Endothelial cell (in vitro differentiated cells): ENCODE measurements around the gene KDM8. TPM values are rescaled to one million over a fixed set of nuclear protein-coding genes. Genes with fewer than 3 reads are reported as not detected.
A peak's percentile ranks its signal among the peaks of the same experiment; 100 is the strongest.

Experiments used
- DNase-seq: peaks from one replicate; pipeline ENCODE4 v3.0.0; 2021; ENCODE audit warnings: low spot score
- H3K27ac Mint-ChIP-seq: one replicate; pipeline ENCODE4 v1.8.0; 2021; ENCODE audit warnings: mixed read lengths, inconsistent platforms; ENCODE audit not compliant: unreplicated experiment
- H3K27me3 Mint-ChIP-seq: one replicate; pipeline ENCODE4 v1.8.0; 2021; ENCODE audit warnings: mild to moderate bottlenecking, moderate library complexity, mixed read lengths, inconsistent platforms; ENCODE audit not compliant: unreplicated experiment
- H3K36me3 Mint-ChIP-seq: one replicate; pipeline ENCODE4 v1.8.0; 2021; ENCODE audit warnings: mild to moderate bottlenecking, low read depth, mixed read lengths, inconsistent platforms; ENCODE audit not compliant: unreplicated experiment
- H3K4me1 Mint-ChIP-seq: one replicate; pipeline ENCODE4 v1.8.0; 2021; ENCODE audit warnings: mild to moderate bottlenecking, mixed read lengths, inconsistent platforms; ENCODE audit not compliant: unreplicated experiment
- H3K4me3 Mint-ChIP-seq: one replicate; pipeline ENCODE4 v1.8.0; 2021; ENCODE audit warnings: mild to moderate bottlenecking, mixed read lengths, inconsistent platforms; ENCODE audit not compliant: unreplicated experiment
- H3K9me3 Mint-ChIP-seq: one replicate; pipeline ENCODE4 v1.8.0; 2021; ENCODE audit warnings: mixed read lengths, inconsistent platforms; ENCODE audit not compliant: unreplicated experiment
- total RNA-seq: library from RNA; stranded (reverse); fragmentation: NEBNext Ultra II Directional; extraction: Animal tissue kit (Norgen Biotek cat#: 25700); gene quantifications from one replicate; pipeline ENCODE4 v1.2.1, GENCODE V29; 2021; ENCODE audit not compliant: unreplicated experiment
- TF ChIP-seq, protein P1 (sequence below): fragments of 200-600 bp; sonication (generic); IDR thresholded peaks from one replicate; pipeline ENCODE4 v1.5.0; 2021; ENCODE audit warnings: antibody characterized with exemption; ENCODE audit not compliant: unreplicated experiment

Gene KDM8
- total RNA-seq, 1 donor from 2014 or later, result 5.7 TPM

- peak; percentile 43 for DNase-seq
- H3K4me3 Mint-ChIP-seq, result no peak overlapping the region
- peaks cover 13% of the 10 kb centered on the region for H3K36me3 Mint-ChIP-seq
- TF ChIP-seq, protein P1, sequence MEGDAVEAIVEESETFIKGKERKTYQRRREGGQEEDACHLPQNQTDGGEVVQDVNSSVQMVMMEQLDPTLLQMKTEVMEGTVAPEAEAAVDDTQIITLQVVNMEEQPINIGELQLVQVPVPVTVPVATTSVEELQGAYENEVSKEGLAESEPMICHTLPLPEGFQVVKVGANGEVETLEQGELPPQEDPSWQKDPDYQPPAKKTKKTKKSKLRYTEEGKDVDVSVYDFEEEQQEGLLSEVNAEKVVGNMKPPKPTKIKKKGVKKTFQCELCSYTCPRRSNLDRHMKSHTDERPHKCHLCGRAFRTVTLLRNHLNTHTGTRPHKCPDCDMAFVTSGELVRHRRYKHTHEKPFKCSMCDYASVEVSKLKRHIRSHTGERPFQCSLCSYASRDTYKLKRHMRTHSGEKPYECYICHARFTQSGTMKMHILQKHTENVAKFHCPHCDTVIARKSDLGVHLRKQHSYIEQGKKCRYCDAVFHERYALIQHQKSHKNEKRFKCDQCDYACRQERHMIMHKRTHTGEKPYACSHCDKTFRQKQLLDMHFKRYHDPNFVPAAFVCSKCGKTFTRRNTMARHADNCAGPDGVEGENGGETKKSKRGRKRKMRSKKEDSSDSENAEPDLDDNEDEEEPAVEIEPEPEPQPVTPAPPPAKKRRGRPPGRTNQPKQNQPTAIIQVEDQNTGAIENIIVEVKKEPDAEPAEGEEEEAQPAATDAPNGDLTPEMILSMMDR, result peak; percentile 23
- H3K4me1 Mint-ChIP-seq, result peaks cover 29% of the 10 kb centered on the region
- no peaks in the 10 kb centered on the region for H3K9me3 Mint-ChIP-seq
- no peak overlapping the region for H3K27ac Mint-ChIP-seq
- H3K27me3 Mint-ChIP-seq, result peaks cover 15% of the 10 kb centered on the region
These were observed 32.0 kb downstream of the KDM8 start for GRCh38 chr16:27235055-27235937.

GRCh38 chr16:27235938-27236245, 32.6 kb downstream of the KDM8 start:
- Mint-ChIP-seq H3K9me3 (no peaks in the 10 kb centered on the region), H3K4me1 (peaks cover 29% of the 10 kb centered on the region), H3K27ac (no peak overlapping the region), H3K4me3 (no peak overlapping the region), H3K36me3 (peaks cover 13% of the 10 kb centered on the region), H3K27me3 (peaks cover 15% of the 10 kb centered on the region)
- TF ChIP-seq, protein P1, result no peak
- no peak for DNase-seq

DNA sequence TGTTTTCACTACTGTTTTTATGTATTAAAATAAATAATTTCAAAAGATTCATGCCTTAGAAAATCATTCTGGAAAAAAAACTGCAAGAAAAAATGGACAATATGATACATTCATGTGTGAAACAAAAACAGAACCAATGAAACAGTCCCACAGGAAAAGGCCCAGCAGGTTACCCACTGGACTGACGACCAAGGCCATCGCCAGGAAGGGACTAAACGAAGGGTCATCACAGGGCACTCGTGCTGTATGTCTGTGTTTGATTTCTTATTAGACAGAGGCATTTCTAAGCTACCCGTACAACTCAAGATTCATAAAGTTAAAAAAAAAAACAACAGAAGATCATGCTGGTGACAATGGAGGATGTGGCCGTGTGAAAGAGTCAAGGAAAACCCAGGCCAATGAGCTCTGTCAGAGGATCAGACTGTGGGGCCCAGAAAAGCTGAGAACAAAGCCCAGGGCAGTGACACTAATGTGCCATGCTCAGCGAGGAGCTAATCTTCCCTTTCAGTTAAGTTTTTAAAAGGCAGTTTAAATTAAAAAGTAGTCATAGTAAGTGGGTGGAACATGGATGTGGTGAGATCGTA, 33.4 kb downstream of the KDM8 start:
- Mint-ChIP-seq H3K27me3 (peaks cover 15% of the 10 kb centered on the region), H3K4me1 (peaks cover 37% of the 10 kb centered on the region), H3K27ac (peak overlapping the region; percentile 65), H3K36me3 (peaks cover 13% of the 10 kb centered on the region), H3K4me3 (peak overlapping the region; percentile 1), H3K9me3 (no peaks in the 10 kb centered on the region)
- DNase-seq, result no peak
- TF ChIP-seq, protein P1, result no peak

GRCh38 chr16:27237219-27238015, 34.1 kb downstream of the KDM8 start:
- H3K36me3 Mint-ChIP-seq, result peaks cover 13% of the 10 kb centered on the region
- peaks cover 44% of the 10 kb centered on the region for H3K4me1 Mint-ChIP-seq
- TF ChIP-seq, protein P1, result no peak
- no peak overlapping the region for H3K4me3 Mint-ChIP-seq
- peaks cover 13% of the 10 kb centered on the region for H3K27me3 Mint-ChIP-seq
- peak overlapping the region; percentile 78 for H3K27ac Mint-ChIP-seq
- H3K9me3 Mint-ChIP-seq, result no peaks in the 10 kb centered on the region
- DNase-seq, result peak; percentile 39
